GM19372 (cell line): ENCODE results near the gene TBC1D22B.

ENCODE experiments used
- ATAC-seq: cut with Tn5 transposase; IDR thresholded peaks from one replicate; pipeline ENCODE4 v1.9.1; 2021; ENCODE audit warnings: mild to moderate bottlenecking, low read depth, moderate library complexity; ENCODE audit not compliant: unreplicated experiment

The TBC1D22B gene

GRCh38 chr6:37239526-37239925, 18.0 kb upstream of the TBC1D22B start:
- no peak for ATAC-seq

DNA sequence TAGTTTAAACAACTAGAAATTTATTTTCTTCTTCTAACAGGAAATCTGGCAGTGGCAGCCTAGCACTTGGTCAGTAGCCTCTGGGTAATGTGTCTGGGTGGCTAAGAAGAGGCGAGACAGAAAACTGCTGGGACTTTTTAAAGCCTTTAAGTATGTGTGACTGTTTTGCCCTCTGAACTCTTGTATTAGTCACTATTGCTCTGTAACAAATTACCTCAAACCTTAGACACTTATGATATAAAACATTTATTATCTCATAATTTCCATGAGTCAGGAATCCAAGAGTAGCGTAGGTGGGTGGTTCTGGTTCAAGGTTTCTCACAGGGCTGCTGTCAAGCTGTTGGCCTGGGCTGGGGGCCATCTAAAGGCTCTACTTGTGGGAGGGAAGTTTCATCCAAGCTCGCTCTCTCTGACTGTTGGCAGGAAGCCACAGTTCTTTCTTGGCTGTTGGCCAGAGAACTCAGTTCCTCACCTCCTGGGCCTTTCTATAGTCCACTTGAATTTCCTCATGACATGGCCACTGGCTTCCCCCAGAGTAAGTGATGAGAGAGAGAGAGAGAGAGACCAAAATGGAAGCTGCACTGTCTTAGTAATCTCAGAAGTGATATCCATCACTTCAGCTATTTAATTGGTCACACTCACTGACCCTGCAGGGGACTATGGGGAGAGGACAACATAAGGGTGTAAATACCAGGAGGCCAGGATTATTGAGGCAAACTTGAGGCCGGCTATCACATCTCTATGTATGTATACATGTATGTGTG, 17.4 kb upstream of the TBC1D22B start:
- ATAC-seq, result no peak

GRCh38 chr6:37241131-37241530, 16.4 kb upstream of the TBC1D22B start:
- no peak for ATAC-seq

DNA sequence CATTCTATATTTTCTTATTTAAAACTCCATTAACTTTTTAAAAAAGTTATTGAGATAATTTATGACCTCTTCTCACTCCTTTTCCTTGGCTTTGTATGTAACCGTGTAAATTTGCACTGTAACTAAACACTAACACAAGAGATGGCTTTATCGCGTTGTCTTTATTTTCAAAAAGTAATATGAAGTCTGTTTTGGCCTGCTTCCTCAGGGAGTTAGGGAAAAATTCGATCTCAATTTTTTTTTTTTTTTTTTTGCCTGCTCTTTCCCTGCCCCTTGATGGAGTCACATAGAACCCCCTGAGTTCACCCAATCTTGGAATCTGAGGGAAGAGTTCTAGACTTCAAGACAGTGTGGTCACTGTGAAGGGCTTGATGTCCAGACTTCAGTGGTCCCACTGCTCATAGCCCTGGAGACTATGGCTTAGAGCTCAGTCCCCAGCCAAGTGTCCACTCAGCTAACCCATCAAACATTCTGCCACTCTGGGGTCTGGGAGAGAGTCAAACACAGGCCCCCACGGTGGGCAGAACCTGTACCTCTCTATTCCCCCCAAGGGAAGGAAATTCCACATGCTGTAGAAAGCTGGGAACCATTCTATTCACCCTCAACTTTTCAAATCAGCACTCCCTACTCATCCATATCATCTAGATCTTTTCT, 15.7 kb upstream of the TBC1D22B start:
- no peak for ATAC-seq

GRCh38 chr6:37242429-37243052, 15.0 kb upstream of the TBC1D22B start:
- no peak for ATAC-seq

DNA sequence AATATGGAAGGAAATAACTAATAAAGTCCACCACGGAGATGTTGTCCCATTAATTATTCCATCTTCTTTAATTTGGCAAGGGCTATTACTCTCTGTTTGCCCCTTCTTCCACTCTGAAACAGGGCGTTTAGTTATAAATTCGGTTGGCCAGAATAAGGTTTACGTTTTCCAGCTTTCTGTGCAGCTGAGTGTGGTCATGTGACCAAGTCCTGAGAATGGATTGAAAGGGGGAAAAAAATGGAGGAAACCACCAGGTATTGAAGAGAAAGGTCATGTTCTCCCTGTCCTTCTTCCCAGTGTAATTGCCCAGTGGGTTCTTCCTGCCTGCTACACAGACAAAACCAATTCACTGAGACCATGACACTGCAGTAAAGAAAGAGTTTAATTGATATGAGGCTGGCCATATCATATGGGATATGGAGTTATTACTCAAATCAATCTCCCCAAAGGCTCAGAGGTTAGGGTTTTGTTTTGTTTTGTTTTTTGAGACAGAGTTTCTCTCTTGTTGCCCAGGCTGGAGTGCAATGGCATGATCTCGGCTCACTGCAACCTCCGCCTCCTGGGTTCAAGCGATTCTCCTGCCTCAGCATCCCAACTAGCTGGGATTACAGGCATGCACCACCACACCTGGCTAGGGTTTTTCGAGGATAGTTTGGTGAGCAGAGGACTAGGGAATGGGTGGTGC, 14.3 kb upstream of the TBC1D22B start:
- ATAC-seq, result no peak

GRCh38 chr6:37243816-37244370, 13.7 kb upstream of the TBC1D22B start:
- no peak for ATAC-seq

- no peak for ATAC-seq
These were observed 12.9 kb upstream of the TBC1D22B start for GRCh38 chr6:37244430-37245310.

DNA sequence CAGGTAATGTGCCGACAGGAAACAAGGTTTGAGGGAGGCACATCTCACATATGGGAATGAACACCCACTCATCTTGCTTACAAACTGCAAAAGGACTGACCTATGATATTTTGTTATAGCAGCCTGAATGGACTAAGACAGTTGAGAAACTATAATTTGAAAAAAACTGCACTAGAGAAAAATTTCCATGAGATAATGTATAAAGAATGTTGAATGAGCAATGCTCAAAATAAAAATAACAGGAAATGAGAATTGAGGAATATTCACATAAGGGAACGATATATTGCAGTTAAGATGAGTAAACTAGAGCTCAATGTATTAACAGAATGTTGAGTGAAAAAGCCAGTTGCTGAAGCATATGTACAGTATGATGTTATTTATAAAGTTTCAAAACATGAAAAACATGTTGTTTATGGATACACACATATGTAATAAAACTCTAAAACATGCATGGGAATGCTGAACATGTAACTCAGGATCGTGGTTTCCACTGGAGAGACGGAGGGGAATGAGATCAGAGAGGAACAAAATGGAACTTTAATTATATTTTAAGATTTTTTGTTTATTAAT, 6.3 kb upstream of the TBC1D22B start:
- ATAC-seq, result no peak

DNA sequence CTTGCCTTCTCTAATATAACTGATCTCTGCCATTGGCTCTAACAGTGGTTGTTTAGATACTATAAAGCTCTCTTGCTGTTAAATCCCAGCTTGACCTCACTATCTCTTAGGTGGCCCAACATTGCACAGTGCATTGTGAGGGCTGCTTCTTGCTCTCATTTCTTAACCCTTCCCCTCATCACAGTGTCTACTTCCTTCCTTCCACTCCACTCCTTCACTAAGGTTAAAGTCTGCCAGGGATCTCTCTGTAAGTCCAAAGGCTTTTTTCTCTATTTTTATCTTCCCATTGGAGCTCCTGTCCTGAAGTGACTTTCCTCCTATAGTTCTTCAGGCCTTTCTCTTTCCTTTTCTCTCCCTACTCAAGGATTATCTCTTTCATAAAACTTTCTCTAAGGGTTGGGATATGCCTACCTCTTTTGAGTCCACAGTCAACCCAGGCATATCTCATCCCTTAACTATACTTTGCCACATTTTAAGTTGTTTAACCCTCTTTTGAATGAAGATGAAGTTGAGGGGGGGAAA, 4.0 kb upstream of the TBC1D22B start:
- no peak for ATAC-seq

DNA sequence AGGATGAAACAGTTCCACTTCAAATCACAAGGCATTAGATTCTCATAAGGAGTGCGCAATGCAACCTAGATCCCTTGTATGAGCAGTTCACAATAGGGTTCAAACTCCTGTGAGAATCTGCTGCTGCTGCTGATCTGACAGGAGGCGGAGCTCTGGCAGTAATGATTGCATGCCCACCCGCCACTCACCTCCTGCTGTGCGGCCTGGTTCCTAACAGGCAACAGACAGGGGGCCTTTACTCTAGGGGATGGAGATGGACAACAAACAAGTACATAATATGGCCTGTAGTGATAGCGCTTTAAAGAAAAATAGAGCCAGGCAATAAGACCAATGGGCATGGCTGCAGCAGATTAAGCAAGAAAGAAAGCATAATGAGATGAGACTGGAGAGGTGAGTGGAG, 2.7 kb upstream of the TBC1D22B start:
- ATAC-seq, result no peak

DNA sequence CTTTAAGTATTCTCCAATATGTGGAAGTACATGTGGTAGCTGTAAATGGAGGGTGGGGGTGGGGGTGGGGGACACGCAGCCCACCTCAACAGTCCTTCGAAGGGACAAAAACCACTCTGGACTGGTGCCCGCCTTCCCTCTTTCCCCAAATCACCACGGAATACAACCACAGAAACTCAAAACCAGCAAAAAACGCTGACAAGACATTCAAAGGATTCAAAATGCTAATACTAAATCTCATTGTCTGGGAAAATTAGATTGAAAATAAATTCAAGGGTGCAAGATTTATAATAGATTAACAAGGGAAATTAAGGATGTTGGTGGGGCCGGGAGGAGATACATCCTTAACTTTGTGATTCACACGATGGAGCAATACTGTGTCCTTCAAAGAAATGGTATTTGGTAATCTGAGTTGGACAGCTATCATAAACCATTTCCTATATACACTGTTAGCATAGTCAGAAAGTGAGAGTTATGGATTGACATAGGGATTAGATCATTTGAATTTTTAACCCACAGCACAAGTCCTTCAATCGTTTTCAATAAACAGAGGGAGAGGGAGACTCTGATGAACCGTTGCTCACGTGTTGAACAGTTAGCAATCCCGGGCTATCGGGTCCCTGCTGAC, 766 bp upstream of the TBC1D22B start:
- ATAC-seq, result no peak

GRCh38 chr6:37257320-37257633, 295 bp upstream of the TBC1D22B start:
- no peak for ATAC-seq

GRCh38 chr6:37258405-37259105, 983 bp downstream of the TBC1D22B start:
- no peak for ATAC-seq

- no peak for ATAC-seq
These were observed 1.6 kb downstream of the TBC1D22B start for GRCh38 chr6:37259191-37259590.

DNA sequence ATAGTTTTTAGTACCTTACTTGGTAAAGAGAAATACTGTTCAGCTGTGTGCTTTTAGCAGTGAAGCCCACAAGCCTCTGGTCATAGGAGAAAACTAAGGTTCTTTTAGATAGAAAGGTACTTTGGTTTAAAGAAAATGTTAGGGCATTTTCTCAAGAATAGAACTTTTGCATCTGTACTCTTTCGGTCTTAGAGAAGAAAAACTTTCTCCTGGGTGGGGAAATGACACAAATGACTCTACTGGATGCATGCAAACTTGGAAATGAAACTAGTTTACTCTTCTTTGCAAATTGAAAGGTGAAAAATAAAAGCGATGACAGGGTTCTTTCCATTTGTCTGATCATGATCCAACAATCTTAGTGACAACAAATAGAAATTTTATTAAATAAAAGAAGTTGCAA, 2.5 kb downstream of the TBC1D22B start:
- ATAC-seq, result no peak

GRCh38 chr6:37260444-37260843, 2.9 kb downstream of the TBC1D22B start:
- ATAC-seq, result no peak

- ATAC-seq, result no peak
These were observed 3.6 kb downstream of the TBC1D22B start for GRCh38 chr6:37261198-37261597.
